ENCODE data around the gene SLC44A5. TPM values are rescaled to one million over a fixed set of nuclear protein-coding genes. Genes with fewer than 3 reads are reported as not detected.

The SLC44A5 gene
- total RNA-seq, 3 donors from 2014 or later = 1.6 to 4.6 (median 4.2) TPM

DNA sequence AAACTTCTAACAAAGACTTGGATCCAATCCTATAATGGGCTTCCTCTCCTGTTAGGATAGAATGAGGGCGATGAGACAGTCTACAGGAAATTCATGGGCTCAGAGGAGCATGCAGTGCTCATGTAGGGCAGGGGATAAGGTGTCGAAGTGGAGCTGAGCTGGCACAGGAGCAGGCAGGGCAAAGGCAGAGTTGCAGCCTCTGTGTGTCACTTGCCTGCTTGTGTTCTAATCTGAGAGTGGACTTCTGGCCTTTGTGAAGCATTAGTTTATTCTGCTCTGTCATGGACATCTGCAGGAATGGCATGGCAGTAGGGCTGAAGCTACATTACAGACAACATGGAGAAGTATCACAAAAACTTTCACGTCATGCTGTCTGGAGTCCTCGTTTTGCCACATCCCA is 444.1 kb downstream of the SLC44A5 start:
- ATAC-seq (no peak), DNase-seq (no peak)
- Histone ChIP-seq H3K4me3 (no peak overlapping the region), H3K36me3 (ENCODE audit: low read depth) (no peaks in the 10 kb centered on the region), H3K9me3 (no peaks in the 10 kb centered on the region), H3K4me1 (ENCODE audit: low read depth) (no peaks in the 10 kb centered on the region)
- TF ChIP-seq, protein P1, sequence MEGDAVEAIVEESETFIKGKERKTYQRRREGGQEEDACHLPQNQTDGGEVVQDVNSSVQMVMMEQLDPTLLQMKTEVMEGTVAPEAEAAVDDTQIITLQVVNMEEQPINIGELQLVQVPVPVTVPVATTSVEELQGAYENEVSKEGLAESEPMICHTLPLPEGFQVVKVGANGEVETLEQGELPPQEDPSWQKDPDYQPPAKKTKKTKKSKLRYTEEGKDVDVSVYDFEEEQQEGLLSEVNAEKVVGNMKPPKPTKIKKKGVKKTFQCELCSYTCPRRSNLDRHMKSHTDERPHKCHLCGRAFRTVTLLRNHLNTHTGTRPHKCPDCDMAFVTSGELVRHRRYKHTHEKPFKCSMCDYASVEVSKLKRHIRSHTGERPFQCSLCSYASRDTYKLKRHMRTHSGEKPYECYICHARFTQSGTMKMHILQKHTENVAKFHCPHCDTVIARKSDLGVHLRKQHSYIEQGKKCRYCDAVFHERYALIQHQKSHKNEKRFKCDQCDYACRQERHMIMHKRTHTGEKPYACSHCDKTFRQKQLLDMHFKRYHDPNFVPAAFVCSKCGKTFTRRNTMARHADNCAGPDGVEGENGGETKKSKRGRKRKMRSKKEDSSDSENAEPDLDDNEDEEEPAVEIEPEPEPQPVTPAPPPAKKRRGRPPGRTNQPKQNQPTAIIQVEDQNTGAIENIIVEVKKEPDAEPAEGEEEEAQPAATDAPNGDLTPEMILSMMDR (IDR thresholded peaks at IDR 0.05) = no peak
- intact Hi-C loops (cut with DNase I, micrococcal nuclease) = no loop called here

DNA sequence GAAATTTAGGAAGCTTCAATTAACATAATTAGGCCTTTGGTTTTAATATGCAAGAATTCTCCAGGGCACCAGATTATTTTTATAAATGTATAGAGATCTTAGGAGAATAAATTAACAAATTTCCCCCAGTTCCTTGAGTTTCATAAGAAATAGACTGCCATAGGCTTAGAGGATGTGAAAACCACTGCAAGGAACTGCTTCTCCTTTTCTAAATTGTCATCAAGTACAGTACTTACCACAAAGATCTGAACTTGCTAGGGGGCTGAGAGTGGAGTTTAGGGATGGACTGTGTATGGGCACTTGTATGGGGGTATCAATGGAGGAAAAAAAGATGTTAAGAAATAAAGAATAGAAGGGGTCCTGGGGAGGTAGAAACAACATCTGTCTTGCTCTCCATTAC is 445.6 kb downstream of the SLC44A5 start:
- DNase-seq (no peak), ATAC-seq (no peak)
- Histone ChIP-seq H3K4me1 (ENCODE audit: low read depth) (no peaks in the 10 kb centered on the region), H3K4me3 (no peak overlapping the region), H3K9me3 (no peaks in the 10 kb centered on the region), H3K36me3 (ENCODE audit: low read depth) (no peaks in the 10 kb centered on the region)
- TF ChIP-seq, protein P1 (IDR thresholded peaks at IDR 0.05) = no peak
- intact Hi-C loops (cut with DNase I, micrococcal nuclease) = no loop called here

DNA sequence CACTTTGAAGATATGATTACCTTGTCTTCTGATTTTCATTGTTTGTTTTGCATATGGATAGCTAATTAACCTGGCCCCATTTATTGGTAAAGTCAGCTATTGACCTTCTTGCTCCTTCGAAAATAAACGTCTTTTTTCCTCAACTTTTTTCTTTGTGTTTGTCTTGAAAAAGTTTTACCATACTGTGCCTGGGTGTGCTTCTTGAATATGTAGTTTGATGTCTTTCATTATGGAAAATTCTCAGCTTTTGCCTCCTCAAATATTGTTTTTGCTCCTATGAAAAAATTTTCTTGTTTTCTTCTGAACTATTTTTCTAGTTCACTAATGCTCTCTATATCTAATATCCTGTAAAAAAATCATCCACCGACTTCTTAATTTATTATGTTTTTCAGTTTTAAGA is 451.8 kb downstream of the SLC44A5 start:
- Histone ChIP-seq H3K4me1 (ENCODE audit: low read depth) (no peaks in the 10 kb centered on the region), H3K4me3 (no peak overlapping the region), H3K36me3 (ENCODE audit: low read depth) (no peaks in the 10 kb centered on the region), H3K9me3 (no peaks in the 10 kb centered on the region)
- TF ChIP-seq, protein P1 (IDR thresholded peaks at IDR 0.05) = no peak
- ATAC-seq = no peak
- no peak for DNase-seq
- intact Hi-C loops (cut with DNase I, micrococcal nuclease) = no loop called here

Other genes starting within 250 kb of the SLC44A5 start
- gene ACADM, start 113.6 kb upstream of the SLC44A5 start, total RNA-seq = 10 to 100 TPM; 59.3 to 79.5 (median 78.6) TPM
- 10 to 100 TPM; 57.4 to 68.1 (median 66.8) TPM for gene RABGGTB, start 175.1 kb upstream of the SLC44A5 start, total RNA-seq
- gene MSH4, start 185.8 kb upstream of the SLC44A5 start, total RNA-seq = under 1 TPM; 0.35 to 0.66 (median 0.41) TPM

All from mucosa of descending colon (tissue), 3 donors.